Measurements from ENCODE around the gene NBAS.

NBAS gene

DNA sequence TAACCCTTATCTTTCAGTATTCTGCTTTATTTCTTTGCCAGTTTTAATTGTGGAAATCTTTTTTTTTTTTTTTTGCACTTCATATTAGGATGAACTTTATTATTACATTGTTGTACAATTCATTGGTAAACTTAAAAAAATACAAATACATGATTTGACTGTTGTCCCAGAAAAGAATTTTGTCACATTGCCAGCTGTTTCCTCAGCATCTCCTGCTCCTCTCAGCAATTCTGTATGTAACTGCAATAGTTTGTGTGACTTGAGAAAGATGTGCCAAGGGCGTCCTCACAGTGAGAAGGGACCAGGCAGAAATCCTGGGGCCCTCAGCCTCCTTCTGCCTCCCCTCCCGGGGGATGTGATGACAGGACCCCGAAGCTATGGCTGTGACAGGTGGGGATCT is 254.4 kb downstream of the NBAS start:
- ATAC-seq, result no peak

DNA sequence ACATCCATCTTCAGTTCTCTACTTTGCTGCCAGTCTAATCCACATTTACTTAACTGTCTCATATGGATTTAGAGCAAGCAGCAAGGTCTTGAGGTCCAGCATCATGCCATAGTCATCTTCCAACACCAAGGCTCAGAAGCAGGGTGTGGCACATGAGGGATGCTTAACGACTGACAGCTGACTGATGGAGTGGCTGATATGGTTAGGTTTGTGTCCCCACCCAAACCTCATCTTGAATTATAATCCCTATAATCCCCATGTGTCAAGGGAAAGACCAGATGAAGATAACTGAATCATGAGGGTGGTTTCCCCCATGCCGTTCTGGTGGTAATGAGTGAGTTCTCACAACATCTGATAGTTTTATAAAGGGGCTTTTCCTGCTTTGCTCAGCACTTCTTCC is 257.3 kb downstream of the NBAS start:
- ATAC-seq (no peak), DNase-seq (no peak)

More for the DNA sequence above, 254.4 kb downstream of the NBAS start:
- DNase-seq, result no peak

DNA sequence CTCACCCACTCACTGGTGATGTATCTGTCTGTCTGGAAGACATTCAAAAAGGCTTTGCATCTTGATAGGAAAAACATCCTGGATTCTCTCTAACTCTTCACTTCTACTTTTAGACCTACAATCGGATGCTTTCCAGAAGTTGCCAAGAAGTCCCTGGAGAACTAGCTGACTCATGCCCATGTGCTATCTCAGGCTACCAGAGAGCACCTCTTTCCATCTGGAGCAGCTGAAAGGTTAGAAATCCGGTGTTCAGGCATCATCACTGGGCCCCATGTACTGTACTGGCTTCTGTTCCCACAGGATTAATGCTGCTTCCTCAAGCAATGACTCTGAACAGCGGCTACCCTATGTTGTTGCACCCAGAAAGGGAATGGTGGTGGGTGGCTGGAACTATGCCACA is 259.0 kb downstream of the NBAS start:
- no peak for ATAC-seq
- no peak for DNase-seq

DNA sequence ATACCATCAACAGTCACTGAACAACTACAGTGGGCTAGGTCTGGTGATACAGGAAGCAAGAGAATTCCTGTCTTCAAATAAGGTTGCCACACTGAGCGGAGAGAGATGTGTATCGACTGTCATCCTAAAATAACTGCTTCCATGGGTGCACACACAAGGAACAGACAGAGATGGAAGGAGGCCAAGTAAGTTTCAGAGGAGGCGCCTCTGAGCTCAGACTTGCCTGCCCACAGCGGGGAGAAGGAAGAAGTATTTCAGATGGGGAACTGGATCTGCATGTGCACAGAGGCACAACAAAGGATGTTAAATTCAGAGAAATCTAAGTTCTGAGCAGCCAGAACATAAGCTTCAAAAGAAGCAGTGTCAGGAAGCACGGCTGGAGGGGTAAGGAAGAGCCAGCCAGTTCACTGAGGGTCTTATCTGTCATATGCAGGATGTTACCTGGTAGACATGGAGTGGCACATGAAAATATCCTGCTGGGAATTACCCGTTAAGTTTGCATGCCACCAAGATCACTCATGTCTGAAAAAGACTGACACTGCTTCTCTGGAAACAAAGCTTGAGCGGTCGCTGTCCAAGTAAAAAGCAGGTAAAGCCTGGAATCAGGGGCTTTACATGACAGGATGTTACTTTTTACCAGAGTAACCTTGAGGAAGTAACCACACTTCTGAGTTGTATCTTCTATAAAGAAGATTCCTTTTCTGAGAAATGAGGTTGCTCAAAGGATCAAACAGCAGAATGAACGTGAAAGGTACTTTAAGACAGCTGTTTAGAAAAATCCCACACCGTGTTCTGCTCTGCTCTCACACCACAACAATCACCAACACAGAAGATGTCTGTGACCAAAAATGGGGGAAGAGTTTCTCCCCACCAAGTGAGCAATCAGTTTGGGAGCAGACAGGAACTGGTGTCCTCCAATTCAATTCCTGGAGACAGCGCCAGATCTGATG is 260.2 kb downstream of the NBAS start:
- ATAC-seq, result no peak
- DNase-seq, result no peak

DNA sequence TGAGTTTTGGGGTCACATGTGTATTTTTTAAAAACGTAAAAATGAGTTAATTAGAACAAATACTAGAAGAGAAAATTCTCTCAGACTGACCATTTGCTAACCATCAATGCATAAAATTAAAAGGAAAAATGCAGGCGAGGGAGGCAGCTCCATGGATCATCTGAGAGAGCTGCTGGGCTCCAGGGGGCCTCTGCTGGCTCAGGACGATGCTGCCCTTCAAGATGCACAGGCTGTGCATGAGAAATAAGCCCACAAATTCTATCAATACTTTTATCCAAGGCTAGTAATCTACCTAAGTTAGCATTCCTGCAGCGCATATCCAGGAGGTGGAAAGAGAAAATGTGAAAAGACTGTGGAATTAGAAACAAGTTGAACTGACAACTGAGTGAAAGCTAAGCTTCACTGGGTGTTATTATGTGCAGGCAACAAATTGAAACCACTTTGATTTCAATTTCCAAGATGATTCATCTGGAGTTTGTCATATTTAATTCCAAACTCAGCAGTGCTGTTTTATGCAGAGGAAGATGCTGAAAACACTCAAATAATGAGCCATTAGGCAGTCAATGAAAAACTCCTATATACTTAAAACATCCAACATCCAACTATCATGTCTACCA is 261.1 kb downstream of the NBAS start:
- ATAC-seq, result no peak

DNA sequence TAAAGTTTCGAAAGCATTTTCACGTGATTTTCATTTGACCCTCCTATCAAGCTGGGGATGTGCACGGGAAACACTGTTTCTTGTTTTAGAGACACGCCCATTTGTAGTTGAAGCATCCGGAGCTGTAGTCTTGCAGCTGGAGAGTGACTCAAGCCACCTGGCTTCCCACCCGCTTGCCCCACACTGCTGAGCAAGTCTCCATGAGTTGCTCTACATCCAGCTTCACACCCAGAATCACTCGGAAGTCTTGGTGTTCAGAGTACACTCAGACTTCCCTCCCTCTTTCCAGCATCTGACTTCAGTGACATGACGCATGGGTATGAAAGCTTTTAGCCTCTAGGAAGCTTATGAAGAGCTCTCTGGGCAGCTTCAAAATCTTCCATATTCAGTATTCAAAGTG is 262.4 kb downstream of the NBAS start:
- no peak for ATAC-seq
- DNase-seq, result no peak

More for the DNA sequence above, 261.1 kb downstream of the NBAS start:
- no peak for DNase-seq

DNA sequence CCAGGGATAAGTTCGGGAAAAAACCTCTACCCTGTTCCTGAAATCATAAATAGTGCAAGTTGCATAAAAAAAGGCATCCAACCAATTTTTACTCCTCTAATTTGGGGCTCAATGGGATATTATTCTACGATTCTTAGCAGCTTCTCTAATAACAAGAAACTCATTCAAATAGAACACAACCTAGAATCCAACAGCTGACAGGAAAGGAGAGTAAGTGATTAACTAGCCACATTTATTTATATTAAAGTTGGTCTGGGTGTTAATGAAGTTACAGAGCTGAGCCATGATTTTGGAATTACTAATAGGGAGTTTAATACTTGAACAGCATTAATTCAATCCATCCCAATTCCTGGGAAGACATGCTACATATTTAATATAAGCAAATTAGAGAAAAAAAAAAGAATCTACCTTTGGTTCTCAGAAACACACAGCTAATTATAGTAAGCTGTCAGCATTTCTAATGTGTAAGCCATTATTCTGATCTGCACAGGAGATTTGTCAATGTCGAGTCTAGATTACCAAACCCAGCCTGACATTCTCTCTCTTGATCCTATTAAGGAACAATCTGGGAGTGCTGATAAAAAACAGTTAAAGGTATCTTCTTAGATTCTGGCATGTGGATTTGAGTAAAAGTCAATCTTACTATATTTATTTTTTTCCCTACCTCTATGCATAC is 267.7 kb downstream of the NBAS start:
- DNase-seq (no peak), ATAC-seq (no peak)

DNA sequence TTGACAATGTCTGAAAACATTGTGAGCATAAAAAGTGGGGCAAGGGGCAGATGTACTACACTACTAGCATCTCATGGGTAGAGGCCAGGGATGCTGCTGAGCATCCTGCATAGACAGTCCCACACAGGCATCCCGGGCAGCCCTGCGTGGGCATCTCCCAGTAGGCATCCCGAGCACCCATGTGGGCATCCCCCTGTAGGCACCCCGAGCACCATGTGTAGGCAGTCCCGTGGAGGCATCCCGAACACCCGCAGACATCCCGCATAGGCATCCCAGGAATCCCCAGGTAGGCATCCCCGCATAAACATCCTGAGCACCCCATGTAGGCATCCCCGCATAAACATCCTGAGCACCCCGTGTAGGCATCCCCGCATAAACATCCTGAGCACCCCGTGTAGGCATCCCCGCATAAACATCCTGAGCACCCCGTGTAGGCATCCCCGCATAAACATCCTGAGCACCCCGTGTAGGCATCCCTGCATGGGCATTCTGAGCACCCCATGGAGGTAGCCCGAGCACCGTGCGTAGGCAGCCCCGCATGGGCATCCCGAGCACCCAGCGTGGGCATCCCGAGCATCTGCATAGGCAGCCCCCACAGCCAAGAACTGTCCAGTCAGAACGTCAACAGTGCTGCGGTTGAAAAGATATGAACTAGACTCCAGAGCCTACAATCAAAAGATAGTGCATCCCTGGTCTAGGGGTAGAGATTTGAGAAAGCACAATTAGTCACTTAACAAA is 273.5 kb downstream of the NBAS start:
- DNase-seq (no peak), ATAC-seq (no peak)

DNA sequence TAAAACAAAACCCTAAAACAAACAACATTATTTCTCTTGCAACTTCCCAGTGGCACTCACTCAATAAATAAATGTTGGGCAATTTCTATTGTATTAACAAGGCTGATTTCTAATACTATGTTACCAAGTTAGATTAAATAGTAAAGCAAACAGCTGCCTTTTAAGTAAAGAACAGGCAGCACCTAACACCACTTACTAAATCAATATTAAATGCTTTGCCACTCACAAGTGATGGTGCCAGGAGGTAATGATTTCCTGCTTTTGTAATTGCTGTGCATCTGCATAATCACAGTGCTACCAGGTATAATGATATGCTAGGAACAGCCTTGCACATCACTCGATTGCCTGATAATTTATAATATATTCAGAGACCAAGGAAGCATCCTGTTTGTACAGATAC is 276.5 kb downstream of the NBAS start:
- ATAC-seq, result no peak
- no peak for DNase-seq

DNA sequence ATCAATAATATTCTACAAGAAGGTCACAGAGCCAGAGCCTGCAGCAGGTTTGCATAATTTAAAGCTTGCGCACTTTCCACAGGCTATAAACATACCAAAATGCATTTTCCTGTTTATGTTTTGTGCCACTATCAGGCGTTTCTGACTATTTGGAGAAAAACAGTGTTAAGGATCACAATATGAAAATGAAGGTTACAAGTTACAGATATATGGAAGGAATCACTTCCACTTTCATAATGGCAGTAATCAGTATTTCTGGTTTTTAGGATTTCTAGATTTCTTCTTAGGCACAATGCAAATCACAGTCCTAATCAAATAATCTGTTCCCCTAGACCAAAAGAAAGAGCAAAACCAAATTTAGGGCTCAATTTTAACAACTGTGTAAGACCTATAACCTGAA is 279.5 kb downstream of the NBAS start:
- no peak for DNase-seq
- ATAC-seq, result no peak

DNA sequence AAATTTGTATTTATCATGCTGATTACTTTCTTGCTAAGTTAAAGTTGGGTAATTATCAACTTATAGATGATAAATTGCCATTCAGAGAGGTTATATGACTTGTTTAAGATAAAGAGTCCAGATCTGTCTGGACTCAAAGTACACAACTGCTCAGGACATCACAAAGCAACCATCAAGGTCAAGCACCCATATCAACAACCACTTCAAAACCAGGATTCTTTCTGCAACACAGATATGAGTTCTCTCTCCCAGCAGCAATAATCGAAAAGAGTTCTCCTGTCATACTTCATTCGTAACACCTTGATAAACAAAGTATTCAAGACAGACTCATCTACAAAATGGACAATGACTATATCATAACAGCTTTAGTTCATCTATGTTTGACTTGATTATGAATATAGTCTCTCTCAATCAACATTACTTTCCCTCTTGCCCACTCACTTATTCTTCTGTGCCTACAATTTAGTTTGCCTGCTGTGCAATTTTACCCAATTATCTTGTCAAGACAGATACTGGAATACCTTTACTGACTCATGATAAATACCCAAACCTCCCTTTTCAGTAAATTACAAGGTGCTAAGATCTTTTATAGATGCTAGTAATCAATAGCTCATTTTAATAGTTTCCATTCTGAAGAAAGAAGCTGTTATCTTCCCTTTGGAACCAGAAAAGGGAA is 281.8 kb downstream of the NBAS start:
- ATAC-seq (no peak), DNase-seq (no peak)

DNA sequence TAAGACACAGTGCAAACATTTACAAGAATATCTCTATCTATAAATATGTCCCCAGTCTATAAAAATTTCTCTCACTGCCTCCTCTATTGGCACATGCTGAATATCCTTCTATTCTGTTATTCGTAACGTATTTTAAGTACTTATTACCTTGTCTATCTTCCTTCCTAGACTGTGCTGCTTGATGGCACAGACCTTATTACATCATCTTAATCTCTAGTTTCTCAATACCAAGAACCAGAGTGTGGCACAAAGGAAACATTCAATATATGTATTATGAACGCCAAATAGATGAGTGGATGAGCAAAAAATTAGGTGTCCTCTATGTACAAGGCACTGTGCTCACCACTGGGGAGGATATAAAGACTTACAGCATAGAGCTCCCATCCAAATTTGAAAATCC is 282.8 kb downstream of the NBAS start:
- ATAC-seq (no peak), DNase-seq (no peak)

DNA sequence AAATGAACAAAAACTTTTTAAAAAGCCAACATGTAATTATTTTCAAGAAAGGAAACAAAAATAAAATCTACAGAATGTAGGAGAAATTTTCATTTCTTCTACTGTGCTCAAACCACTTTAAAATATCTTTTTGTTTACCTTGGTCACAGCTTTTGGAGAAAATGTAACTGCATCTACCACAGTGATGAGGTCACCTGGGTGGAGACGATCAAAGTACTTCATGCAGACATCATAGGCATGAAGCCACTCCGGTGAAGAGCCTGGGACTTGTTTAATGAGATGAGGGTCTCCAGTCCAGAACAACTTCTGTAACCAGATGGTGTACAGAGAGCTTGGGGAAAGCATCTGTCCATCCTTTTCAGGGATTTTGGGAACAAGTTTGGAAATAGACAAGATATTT is 285.8 kb downstream of the NBAS start:
- DNase-seq (no peak), ATAC-seq (no peak)

DNA sequence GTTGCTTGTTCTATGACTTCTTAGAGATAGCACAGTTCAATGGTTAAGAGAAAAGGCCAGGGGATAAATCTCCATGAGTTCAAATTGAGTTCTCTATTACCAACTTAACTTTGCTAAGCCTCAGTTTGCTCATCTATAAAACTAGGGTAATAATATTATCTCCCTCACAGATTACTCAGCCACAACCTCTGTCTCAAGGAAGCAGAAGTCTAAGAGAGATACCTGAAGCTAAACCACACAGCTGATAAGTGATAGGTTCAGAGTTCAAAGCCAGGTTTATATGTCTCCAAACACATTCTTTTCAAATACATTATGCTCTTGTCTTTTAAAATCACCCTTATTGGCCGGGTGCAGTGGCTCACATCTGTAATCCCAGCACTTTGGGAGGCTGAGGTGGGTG is 287.7 kb downstream of the NBAS start:
- ATAC-seq (no peak), DNase-seq (no peak)

DNA sequence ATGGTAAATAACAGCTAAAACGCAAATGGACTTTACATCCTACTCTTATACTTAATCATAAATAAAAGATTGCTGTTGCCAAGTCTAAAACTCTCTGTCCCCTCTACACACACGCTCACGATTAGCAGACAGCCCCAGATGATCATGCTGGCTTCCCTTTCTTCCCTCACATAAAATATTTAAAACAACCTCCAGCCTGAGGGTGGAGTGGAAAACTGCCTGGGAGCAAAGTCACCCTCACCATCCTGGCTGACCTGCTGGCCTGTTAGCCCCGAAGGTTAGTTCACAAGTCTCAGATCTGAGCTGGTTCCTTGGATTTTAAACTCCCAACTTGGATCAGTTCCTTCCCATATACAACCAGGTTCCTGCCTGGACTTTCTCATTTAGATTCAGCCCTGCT is 288.2 kb downstream of the NBAS start:
- DNase-seq, result no peak
- no peak for ATAC-seq

DNA sequence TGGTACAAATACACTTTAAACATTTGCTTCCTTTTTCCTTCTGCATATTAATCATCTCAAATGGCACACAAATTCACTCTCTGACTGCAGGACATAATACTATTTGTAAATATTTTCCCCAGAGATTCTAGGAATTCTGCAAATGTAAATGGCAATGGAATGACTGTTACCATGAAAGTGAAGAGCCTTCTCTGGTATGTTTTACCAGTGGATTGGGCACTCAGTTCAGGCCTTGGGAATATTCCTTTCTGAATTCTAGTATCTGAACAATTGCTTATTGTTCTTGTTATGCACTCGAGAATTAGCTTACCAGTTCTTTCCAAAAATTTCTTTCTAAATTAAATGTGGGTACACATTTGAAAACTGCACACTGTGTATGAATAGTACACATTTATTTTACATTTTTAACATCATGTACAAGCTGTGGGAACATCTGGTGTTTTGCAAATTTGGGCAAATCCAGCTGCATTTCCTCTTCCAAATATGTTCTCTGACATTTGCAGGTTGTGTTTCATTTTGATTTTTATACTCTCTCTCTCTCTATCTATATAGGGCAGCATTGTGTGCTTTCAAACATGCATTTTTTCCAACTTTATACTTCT is 289.1 kb downstream of the NBAS start:
- DNase-seq (no peak), ATAC-seq (no peak)

DNA sequence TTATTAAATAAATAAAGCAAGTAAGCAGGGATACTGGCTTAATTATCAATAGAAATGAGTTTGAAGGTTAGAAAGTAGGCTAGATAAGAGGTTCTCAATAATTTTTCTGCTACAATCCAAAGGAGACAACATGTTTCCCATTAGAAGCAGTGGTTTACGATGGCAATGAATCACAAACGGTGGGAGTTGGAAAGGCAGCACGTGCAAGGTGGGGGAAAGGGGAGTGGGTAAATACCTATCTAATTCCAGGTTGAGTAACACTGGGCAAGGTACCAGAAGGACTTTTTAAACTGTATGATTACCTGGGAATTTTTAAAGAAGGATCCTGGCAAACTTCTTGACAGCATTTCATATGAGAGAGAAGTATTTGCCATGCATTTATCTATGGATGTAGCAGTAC is 289.9 kb downstream of the NBAS start:
- ATAC-seq (no peak), DNase-seq (no peak)

DNA sequence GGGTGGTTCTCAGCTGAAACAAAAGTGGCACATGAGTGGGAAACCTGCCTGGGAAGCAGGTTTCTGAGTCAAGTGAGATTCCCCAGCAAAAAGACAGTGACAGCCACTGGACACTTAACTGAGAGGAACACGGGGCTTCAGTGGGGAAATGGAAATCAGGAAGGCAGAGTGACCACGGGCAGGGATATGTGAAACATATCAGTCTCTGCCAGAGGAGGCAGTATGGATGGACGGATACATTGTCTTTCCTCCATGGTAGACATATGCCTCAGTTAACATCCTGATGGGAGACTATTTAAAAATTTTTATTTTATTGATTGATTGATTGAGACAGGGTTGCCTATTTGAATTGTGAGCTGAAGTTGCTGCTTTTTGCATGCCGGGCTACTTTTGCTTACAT is 292.1 kb downstream of the NBAS start:
- DNase-seq, result no peak
- ATAC-seq, result no peak

DNA sequence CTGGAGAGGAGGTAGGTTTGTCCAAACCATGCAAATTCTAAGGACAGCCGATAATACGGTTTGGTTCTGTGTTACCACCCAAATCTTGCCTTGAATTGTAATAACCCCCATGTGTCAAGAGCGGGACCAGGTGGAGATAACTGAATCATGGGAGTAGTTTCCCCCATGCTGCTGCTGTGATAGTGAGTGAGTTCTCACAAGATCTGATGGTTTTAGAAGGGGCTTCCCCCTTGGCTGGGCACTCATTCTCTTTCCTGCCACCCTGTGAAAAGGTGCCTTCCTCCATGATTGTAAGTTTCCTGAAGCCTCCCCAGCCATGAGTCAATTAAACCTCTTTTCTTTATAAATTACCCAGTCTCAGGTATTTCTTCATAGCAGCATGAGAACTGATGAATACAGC is 295.2 kb downstream of the NBAS start:
- ATAC-seq (peak; percentile 63), DNase-seq (no peak)

DNA sequence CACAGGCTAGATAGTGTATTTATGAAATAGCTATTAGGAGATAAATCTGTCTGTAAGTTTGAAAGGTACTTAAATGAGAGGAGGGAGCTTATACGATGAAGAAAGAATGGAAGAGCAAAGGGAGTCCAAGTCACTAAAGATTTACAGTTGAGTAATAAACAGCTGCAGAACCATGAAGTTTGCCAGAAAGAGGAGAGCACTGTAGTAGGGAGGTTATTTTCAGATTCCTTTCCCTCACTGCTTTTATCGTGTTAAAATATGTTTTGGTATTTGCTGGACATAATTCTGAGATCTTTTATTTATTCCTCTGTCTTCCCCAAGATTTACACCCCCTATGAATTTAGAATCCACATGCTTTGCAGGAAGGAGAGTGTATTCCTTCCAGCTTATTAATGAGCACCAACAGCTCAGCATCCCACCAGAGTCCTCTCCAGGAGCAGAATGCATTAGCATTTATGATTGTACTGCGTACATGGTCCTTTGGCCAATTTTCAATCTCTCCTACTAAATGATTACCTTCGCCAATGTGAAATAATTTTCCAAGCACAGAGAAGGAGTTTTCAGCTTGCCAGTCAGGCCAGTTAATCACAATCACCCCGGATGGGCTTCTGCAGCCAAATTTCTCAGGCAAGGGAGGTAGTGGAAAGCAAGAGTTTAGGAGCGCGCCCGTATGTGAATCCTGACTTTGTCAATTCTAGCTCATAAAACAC is 297.0 kb downstream of the NBAS start:
- ATAC-seq, result no peak
- DNase-seq, result no peak

DNA sequence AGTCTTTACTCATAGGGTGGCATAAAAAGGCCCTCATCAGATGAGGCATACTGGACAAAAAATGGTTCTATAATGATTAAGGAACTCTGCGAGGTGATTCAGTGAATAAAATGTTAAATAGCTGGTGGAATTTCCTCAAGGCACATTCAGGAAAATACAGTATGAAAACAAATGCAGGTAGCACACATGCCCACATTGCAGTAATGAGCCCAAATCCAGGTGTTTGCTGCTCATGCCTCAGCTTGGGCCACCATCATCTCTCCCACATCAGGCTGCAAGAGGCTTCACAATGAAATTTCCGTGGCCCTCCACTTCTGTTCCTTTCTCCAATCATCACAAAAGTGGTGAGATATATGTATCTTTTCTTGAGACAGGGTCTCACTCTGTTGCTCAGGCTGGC is 298.3 kb downstream of the NBAS start:
- no peak for ATAC-seq
- no peak for DNase-seq
